ENCODE measurements around the gene NACA2.

The NACA2 gene

DNA sequence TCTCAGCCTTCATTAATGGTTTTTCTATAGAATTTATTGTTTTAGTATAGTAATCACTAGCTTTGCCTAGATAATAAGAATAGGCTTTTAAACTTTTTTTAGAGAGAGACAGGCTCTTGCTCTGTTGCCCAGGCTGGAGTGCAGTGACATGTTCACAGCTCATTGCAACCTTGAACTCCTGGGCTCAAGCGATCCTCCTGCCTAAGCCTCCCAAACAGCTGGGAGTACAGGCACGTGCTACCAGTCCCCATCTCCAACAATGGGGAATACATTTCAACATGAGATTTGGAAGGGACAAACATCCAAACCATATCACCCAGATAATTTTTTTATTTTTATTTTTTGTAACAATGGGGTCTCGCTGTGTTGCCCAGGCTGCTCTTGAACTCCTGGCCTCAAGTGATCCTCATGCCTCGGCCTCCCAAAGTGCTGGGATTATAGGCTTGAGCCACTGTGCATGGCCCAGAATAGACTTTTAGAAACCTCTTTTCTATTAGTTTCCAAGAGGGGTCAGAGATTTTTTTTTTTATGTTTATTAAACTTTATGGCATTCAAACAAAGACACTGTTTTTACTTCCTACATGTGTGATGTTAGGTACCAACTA lies 7.3 kb downstream of the NACA2 start:
- no peak for TF ChIP-seq EZH2 (IDR thresholded peaks at IDR 0.05; ENCODE audit: borderline replicate concordance, low read length)
- TF ChIP-seq, protein P1, sequence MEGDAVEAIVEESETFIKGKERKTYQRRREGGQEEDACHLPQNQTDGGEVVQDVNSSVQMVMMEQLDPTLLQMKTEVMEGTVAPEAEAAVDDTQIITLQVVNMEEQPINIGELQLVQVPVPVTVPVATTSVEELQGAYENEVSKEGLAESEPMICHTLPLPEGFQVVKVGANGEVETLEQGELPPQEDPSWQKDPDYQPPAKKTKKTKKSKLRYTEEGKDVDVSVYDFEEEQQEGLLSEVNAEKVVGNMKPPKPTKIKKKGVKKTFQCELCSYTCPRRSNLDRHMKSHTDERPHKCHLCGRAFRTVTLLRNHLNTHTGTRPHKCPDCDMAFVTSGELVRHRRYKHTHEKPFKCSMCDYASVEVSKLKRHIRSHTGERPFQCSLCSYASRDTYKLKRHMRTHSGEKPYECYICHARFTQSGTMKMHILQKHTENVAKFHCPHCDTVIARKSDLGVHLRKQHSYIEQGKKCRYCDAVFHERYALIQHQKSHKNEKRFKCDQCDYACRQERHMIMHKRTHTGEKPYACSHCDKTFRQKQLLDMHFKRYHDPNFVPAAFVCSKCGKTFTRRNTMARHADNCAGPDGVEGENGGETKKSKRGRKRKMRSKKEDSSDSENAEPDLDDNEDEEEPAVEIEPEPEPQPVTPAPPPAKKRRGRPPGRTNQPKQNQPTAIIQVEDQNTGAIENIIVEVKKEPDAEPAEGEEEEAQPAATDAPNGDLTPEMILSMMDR (IDR thresholded peaks at IDR 0.05; ENCODE audit: low read length): no peak
- peaks cover 11% of the 10 kb centered on the region for H3K4me1 ChIP-seq (ENCODE audit: insufficient read depth, low read length, severe bottlenecking)
- H3K79me2 ChIP-seq (ENCODE audit: insufficient read depth, low read length): no peaks in the 10 kb centered on the region
- H3F3A ChIP-seq (ENCODE audit: insufficient read depth, low read length): no peaks in the 10 kb centered on the region
- no peak overlapping the region for H3K4me2 ChIP-seq (ENCODE audit: low read length)
- no peaks in the 10 kb centered on the region for H3K9me3 ChIP-seq (ENCODE audit: low read length)
- no peaks in the 10 kb centered on the region for H4K20me1 ChIP-seq (ENCODE audit: insufficient read depth, low read length)
- H3K27me3 ChIP-seq (ENCODE audit: insufficient read depth, low read length): no peaks in the 10 kb centered on the region
- H3K9ac ChIP-seq (ENCODE audit: low read length): no peak overlapping the region
- H3K36me3 ChIP-seq (ENCODE audit: insufficient read depth, low read length): no peaks in the 10 kb centered on the region
- no peak overlapping the region for H3K27ac ChIP-seq (ENCODE audit: low read depth, low read length, poor library complexity, severe bottlenecking)
- H3K4me3 ChIP-seq (ENCODE audit: low read depth, low read length, poor library complexity, severe bottlenecking): no peak overlapping the region
- no peak overlapping the region for H2AFZ ChIP-seq (ENCODE audit: low read length)
- no peaks in the 10 kb centered on the region for H3K9me2 ChIP-seq (ENCODE audit: low read depth, low read length)

DNA sequence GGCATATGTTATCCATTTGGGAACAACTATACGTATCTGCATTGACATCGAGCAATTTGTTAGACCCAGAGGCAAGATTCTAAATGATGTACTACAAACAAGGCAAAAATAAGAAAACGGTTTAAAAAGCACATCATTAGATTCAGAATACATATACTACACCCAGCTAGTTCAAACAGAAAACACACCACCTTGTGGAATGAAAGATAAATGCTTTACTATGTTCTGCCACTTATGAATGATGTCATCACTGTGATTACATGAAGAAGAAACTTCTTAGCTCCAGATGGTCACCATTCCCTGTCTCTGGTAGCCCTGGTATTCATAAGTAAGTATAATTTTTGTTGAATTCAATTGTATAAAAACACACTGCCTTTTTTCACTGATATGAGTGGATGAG lies 7.8 kb downstream of the NACA2 start:
- H3K27ac ChIP-seq (ENCODE audit: low read depth, low read length, poor library complexity, severe bottlenecking): no peak overlapping the region
- H4K20me1 ChIP-seq (ENCODE audit: insufficient read depth, low read length): no peaks in the 10 kb centered on the region
- H3K27me3 ChIP-seq (ENCODE audit: insufficient read depth, low read length): no peaks in the 10 kb centered on the region
- H3K79me2 ChIP-seq (ENCODE audit: insufficient read depth, low read length): no peaks in the 10 kb centered on the region
- TF ChIP-seq, protein P1 (IDR thresholded peaks at IDR 0.05; ENCODE audit: low read length): peak; percentile 52
- TF ChIP-seq EZH2 (IDR thresholded peaks at IDR 0.05; ENCODE audit: borderline replicate concordance, low read length): no peak
- no peaks in the 10 kb centered on the region for H3K9me3 ChIP-seq (ENCODE audit: low read length)
- H3F3A ChIP-seq (ENCODE audit: insufficient read depth, low read length): no peaks in the 10 kb centered on the region
- H3K4me3 ChIP-seq (ENCODE audit: low read depth, low read length, poor library complexity, severe bottlenecking): no peak overlapping the region
- no peak overlapping the region for H3K9ac ChIP-seq (ENCODE audit: low read length)
- H2AFZ ChIP-seq (ENCODE audit: low read length): no peak overlapping the region
- no peaks in the 10 kb centered on the region for H3K36me3 ChIP-seq (ENCODE audit: insufficient read depth, low read length)
- H3K4me1 ChIP-seq (ENCODE audit: insufficient read depth, low read length, severe bottlenecking): peaks cover 8% of the 10 kb centered on the region
- H3K4me2 ChIP-seq (ENCODE audit: low read length): no peak overlapping the region
- no peaks in the 10 kb centered on the region for H3K9me2 ChIP-seq (ENCODE audit: low read depth, low read length)

DNA sequence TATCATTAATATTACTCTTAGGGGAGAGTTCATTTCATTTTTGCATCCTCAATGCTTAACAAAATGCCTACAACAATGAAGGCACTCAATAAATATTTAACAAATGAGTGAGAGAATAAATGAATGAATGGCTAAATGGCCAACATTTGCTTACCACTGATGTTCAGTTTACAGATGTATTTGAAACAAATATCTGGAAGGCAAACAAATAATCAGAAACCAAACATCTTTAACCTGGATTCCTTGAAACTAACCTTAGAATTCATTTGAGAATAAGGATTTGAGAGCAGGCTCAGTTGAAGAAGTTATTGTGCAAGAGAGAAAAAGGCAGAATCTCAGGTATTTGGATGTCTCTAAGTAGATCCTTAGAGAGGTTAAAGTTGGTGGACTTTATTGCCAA lies 8.4 kb downstream of the NACA2 start:
- no peak overlapping the region for H3K4me3 ChIP-seq (ENCODE audit: low read depth, low read length, poor library complexity, severe bottlenecking)
- no peaks in the 10 kb centered on the region for H3F3A ChIP-seq (ENCODE audit: insufficient read depth, low read length)
- TF ChIP-seq, protein P1 (IDR thresholded peaks at IDR 0.05; ENCODE audit: low read length): no peak
- TF ChIP-seq EZH2 (IDR thresholded peaks at IDR 0.05; ENCODE audit: borderline replicate concordance, low read length): no peak
- H3K9me3 ChIP-seq (ENCODE audit: low read length): no peaks in the 10 kb centered on the region
- peaks cover 1% of the 10 kb centered on the region for H3K4me1 ChIP-seq (ENCODE audit: insufficient read depth, low read length, severe bottlenecking)
- H2AFZ ChIP-seq (ENCODE audit: low read length): no peak overlapping the region
- H3K27ac ChIP-seq (ENCODE audit: low read depth, low read length, poor library complexity, severe bottlenecking): no peak overlapping the region
- no peaks in the 10 kb centered on the region for H3K36me3 ChIP-seq (ENCODE audit: insufficient read depth, low read length)
- no peaks in the 10 kb centered on the region for H3K9me2 ChIP-seq (ENCODE audit: low read depth, low read length)
- H3K4me2 ChIP-seq (ENCODE audit: low read length): no peak overlapping the region
- H4K20me1 ChIP-seq (ENCODE audit: insufficient read depth, low read length): no peaks in the 10 kb centered on the region
- no peaks in the 10 kb centered on the region for H3K79me2 ChIP-seq (ENCODE audit: insufficient read depth, low read length)
- H3K27me3 ChIP-seq (ENCODE audit: insufficient read depth, low read length): no peaks in the 10 kb centered on the region
- no peak overlapping the region for H3K9ac ChIP-seq (ENCODE audit: low read length)

Measured in OCI-LY1 (cell line).